Measurements from ENCODE around the gene OSBPL9.
"Not testable (repeated sequence)": the region's sequence is repeated elsewhere in the genome, so short reads cannot be mapped to it uniquely, and the experiment has no call there.

Gene OSBPL9

GRCh38 chr1:51818487-51818886, 201.6 kb downstream of the OSBPL9 start:
- FAIRE-seq, result no peak

GRCh38 chr1:51819021-51819420, 202.1 kb downstream of the OSBPL9 start:
- not testable (repeated sequence) for FAIRE-seq

GRCh38 chr1:51819810-51820209, 202.9 kb downstream of the OSBPL9 start:
- no peak for FAIRE-seq

- no peak for FAIRE-seq
Observed at GRCh38 chr1:51829058-51829457, 212.2 kb downstream of the OSBPL9 start.

- FAIRE-seq, result no peak
Observed at GRCh38 chr1:51833700-51834099, 216.8 kb downstream of the OSBPL9 start.

GRCh38 chr1:51837243-51837642, 220.4 kb downstream of the OSBPL9 start:
- FAIRE-seq, result no peak

Data from endometrium (tissue), 2 donors.